LNCaP clone FGC (cell line): ENCODE results near the gene HUWE1.

Experiments
- DNase-seq: peaks from one replicate; pipeline ENCODE4 v3.0.0-alpha.2; 2011; ENCODE audit warnings: low read depth
- H3K4me3 ChIP-seq: 2 replicates; pipeline ENCODE4 v1.5.1; 2011; ENCODE audit warnings: mild to moderate bottlenecking, low read depth, low read length, control low read depth
- CTCF ChIP-seq: IDR thresholded peaks from 2 replicates; pipeline ENCODE4 v1.5.1; 2012; ENCODE audit warnings: mild to moderate bottlenecking; ENCODE audit not compliant: control insufficient read depth, insufficient read depth; ENCODE audit errors: extremely low read depth

Gene HUWE1

DNA sequence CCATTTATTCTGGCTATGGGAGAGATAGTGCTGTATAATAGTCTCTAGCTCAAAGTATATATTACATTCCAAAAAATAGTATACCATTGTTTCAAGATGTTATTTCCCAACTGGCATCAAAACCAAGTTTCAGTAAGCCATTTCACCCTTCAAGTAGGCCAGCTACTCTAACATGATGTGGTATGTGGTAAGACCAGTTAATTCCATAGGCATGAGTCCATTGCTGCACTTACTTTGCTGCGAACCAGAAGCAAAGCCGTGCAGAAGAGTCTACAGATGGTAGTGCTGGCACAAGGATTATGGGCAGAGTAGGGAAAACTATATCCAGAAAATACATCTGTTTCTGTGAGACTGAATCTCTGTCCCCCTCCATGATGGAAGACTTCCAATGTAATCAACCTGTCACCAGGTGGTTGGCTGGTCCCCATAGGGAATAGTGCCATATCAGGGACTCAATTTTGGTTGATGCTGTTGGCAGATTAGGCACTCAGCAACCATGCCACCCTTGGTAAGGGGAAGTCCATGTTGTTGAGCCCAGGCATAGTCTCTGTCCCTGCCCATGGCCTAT lies 202.6 kb downstream of the HUWE1 start:
- no peak for DNase-seq
- no peak overlapping the region for H3K4me3 ChIP-seq
- TF ChIP-seq CTCF: no peak

- TF ChIP-seq CTCF: no peak
- no peak for DNase-seq
- no peak overlapping the region for H3K4me3 ChIP-seq
These were observed 203.1 kb downstream of the HUWE1 start for GRCh38 chrX:53483416-53483815.
